Activated T-cell treated with anti-CD3 and anti-CD28 coated beads, Interleukin-2, amount 50 U/mL, for 1 hour (primary cell): Measurements from ENCODE around the gene DAB1.
"Not testable (repeated sequence)": the region's sequence is repeated elsewhere in the genome, so short reads cannot be mapped to it uniquely, and the experiment has no call there.

Experiments used
- DNase-seq: peaks from one replicate; pipeline ENCODE4 v3.0.0-alpha.2; 2020

Gene DAB1

DNA sequence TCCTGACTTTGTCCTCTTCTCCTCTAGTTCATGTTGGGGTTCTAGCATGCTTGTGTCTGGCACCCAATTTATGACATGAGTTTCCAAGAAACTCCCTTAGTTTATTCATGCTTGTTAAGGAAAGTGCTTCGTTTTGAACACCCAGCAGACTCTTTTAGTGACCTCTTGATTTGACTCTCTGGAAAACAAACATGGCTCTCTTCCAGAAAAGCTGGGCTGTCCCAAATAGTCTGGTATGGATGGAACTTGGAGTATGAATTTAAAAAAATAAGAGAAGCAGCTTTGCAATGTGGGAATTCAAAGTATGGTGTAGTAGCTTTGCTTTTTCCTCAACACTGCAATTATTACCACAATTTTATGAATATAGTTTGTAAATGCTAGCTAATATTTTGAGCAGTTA, 314.6 kb downstream of the DAB1 start:
- no peak for DNase-seq

DNA sequence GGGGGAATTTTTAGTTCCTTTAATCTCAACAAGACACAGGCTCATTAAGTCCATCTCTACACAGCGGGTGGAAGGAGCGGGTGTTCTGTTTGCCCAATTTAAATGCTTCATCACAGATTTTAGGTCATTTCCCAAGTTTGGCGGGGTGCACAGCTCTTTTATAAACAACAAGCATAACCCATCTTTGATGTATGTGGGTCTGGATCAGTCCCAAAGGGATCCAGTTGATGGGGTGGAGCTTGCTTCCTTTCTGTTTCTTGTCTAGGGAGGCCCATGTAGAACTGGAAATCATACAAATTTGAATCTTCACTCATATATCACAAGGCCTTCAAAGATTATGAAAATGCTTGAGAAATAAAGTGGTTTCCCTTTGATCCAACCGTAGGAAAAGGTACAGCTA, 317.6 kb downstream of the DAB1 start:
- no peak for DNase-seq

GRCh38 chr1:57102561-57103326, 321.1 kb downstream of the DAB1 start:
- no peak for DNase-seq

- no peak for DNase-seq
These were observed 322.7 kb downstream of the DAB1 start for GRCh38 chr1:57101209-57101608.

DNA sequence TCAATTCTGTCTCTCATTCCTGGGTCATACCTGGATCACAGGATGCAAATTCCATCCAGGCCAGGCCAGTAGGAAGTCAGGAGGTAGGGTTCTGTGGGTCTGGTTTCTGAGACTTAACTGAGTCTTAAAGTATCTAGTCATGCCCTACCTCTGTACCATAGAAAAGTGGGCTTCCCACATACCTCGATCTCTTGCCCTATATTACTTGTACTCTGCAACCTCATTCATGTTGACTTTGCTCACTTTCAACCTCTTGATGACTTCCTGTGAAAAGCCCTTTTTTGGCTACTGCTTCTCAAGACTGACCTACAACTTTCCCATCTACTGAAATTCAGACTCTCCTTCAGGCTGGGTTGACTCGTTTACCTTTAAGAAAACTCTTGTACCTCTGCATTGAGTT, 329.1 kb downstream of the DAB1 start:
- DNase-seq = no peak

DNA sequence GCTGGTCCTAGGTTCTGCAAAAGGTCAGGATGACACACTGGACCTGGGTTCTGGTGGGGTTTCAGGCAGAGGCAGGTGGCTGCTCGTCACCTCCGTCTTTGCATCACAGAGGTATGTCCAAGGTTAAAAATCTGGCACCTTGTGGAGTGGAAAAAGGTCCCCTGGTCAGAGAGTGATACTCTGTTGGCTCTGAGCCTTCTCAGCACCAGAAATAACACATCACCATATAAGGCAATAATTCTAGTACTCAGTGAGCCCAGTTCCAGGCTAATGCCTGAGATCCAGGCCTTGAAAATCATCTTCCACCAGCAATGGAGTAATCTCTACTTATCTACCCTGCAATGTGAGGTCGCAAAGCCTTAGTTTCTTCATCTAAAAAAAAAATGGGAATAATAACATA, 330.7 kb downstream of the DAB1 start:
- no peak for DNase-seq

- DNase-seq = no peak
These were observed 332.2 kb downstream of the DAB1 start for GRCh38 chr1:57091642-57092041.

DNA sequence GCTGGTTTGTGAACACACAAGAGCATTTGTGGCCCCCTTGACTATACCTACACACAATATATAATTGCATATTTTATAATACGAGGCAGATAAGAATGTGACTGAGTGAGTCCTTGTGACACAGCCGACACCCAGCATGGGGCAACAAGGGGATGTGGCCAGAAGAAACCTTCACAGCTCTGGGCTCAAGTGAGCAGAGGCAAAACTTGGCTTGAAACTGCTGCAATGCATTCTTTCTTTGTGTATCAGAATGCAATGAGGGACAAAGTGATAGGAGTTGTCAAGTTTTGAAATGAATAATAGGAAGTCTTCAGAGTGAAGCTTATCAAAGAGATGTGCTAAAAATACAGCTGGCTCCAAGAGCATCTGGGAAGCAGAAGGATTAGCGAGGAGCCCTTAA, 334.0 kb downstream of the DAB1 start:
- DNase-seq = no peak

DNA sequence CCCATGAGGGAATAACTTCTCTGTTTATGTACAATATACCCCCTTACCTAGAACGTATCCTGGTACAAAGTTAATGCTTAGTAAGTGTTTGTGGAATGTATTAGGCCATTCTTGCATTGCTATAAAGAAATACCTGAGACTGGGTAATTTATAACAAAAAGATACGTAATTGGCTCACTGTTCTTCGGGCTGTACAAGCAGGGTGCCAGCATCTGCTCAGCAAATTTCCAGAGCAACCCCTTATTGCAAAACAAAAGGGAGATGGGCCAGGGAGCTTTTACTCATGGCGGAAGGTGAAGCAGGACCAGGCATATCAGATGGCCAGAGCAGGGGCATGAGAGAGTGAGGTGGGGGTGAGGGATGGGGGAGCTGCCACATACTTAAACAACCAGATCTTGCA, 334.6 kb downstream of the DAB1 start:
- DNase-seq = no peak

GRCh38 chr1:57088653-57089052, 335.2 kb downstream of the DAB1 start:
- no peak for DNase-seq

DNA sequence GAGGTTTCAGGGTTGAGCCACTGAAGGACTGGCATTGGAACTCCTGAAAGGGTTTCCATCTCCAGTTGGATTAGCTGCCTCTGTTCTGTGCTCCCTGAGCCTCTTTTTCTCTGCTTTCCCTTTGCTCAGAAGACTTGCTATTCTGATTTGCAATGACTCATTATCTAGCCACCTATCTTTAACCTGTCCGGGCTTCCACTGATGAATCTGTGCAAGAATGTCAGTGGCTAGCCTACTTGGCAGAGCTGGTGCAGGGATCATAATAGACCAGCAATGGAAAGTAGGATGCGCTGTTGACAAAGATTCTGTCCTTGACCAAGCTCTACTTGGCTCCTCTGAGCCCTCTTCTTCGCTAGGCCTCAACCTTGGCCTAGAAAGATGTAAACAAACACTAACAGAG, 336.2 kb downstream of the DAB1 start:
- DNase-seq = not testable (repeated sequence)

DNA sequence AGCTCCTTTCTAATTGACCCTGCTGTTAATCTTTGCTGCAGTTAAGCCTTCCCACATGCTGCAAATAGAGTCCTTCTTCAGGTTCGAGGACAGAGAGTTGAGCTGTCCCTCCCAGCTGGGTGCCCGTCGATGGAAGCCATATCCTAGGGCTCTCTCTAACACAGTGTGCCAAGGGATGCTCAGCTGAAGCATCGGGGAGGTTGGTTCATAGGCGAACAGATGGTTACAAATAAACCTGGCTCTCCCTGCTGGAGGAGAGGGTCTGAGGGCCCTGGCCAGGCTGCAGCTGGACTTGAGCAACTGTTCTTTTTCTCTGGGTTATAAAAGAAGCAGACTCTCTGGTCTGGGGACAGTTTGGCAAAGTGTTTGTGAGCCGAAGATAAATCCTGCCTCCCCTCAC, 337.7 kb downstream of the DAB1 start:
- DNase-seq = no peak

DNA sequence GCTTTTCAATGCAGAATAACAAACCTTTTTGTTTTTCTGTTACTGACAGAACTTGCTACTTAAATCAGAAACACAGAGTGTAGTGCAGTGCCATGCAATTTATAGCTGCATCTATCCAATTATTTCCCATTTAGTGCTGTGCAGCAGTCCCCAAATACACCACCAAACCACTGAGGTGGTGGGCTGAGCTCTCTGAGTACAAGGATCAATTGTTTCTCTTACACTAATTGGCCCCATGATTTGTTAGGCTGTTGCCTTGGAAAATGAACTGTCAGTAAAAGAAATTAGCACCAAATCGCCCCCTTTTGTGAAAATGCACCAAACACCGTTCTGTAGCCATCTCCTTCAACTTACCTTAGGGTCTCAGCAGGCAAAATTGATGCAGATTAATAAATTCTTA, 339.2 kb downstream of the DAB1 start:
- DNase-seq = no peak

DNA sequence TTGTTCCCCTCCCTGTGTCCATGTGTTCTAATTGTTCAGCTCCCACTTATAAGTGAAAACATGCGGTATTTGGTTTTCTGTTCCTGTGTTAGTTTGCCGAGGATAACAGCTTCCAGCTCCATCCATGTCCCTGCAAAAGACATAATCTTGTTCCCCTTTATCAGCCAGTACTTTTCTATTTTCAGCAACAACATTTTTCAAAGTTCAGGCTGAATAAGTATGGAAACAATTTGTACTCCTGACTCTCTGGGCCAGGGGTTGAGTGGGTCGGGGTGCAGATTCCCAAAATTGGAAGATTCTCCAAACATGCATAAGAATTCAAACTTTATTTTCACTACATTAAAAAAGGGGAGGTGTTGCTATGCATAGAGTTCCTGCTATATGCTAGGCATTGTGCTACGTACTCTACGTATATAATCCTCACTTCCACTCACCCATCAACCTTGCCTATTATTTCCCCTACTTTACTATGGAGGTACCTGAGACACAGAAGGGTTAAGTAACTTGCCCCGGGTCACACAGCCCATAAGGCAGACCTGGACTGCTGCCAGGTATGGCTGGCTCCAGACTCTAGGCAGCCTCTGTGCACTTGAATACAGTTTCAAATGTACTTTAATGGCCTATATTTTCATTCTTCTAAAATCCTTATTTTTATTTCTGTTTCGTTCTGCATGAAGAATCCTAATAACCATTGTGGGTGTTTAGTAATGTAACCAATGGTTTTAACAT, 341.0 kb downstream of the DAB1 start:
- no peak for DNase-seq

- no peak for DNase-seq
These were observed 344.3 kb downstream of the DAB1 start for GRCh38 chr1:57079454-57080157.

DNA sequence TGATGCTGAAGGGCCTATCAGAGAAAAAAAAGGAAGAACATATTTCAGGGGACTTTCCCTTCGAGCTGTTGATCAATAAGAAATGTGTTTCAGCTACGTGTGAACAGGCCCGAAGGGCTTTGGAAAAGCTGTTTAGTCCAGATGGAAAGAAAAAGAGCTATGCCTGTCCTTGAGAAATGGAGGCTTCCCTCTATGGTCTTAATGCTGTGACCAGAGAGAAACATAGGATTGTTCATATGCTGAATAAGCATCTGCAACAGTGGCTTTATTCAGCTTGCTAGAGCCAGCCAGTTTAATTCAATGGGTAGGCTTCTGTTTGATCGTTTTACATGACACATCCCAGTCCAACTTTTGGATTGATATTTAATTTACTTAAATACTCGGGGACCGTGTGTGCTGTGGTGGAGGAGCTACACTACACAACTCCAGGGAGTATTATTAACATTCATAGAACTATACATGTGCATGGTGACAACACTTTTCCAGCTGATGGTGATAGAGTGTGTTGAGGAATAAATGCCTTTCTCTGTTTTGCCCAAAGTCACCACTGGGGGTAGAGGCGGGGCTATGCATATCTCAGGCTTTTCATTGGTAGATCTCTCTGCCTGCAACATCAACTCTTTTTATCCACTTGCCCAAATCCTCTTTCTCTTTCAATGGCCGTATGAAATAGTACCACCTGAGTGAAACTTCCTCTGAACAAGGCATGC, 351.3 kb downstream of the DAB1 start:
- no peak for DNase-seq

- DNase-seq = no peak
These were observed 356.0 kb downstream of the DAB1 start for GRCh38 chr1:57067863-57068262.

DNA sequence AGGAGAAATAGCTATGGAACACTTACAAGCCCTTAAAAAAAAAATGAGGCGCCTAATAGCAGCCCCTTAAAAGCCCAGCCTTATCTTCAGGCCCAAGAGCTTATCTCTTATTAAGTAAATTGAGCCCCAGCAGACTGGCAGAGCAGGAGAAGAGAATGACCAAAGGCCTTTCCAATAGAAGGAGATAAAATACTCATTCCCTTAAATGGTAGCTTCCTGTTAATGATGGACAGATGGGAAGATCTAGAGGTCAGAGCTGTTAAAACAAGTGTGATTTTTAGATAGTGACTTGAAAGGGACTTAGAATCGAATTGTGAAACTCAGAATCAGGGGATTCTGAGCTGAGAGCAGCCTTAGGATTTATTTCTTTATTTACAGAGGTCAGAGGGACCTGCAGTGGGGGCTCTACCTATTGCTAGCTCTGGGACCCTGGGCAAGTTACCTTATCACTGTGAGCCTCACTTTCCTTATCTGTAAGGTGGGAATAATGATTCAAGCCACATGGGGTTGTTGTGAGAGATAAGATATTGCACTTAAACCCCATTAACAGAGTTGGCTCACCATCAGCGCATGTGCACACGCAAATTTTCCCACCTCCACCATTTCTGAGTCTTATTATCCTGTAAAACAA, 356.8 kb downstream of the DAB1 start:
- no peak for DNase-seq

- DNase-seq = no peak
These were observed 358.4 kb downstream of the DAB1 start for GRCh38 chr1:57065442-57065841.

GRCh38 chr1:57064379-57065140, 359.3 kb downstream of the DAB1 start:
- DNase-seq = no peak

- DNase-seq = no peak
These were observed 360.3 kb downstream of the DAB1 start for GRCh38 chr1:57063406-57064125.
